ENCODE data around the gene SIK2.
"Not testable (repeated sequence)": the region's sequence is repeated elsewhere in the genome, so short reads cannot be mapped to it uniquely, and the experiment has no call there.

SIK2 gene

DNA sequence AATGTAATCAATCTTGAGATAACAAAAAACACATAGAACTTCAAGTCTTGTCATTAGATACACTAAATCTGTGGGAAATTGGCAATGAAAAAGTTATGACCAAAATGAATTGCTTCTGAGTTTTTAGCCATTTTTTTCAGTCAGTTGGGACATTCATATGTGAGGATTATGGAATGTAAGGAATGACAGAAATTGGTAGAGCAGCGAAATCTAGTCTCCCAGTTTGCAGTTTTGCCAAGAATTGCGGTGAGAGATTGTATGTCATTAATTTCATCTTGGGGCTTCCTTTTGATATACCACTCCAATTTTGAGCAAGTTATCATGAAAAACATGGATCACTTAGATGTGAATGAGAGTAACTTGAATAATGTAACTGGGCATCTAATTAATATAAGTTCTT lies 49.9 kb downstream of the SIK2 start:
- in situ Hi-C loops (cut with MboI; ENCODE audit: low sequenced_read_pairs), result no loop called here

DNA sequence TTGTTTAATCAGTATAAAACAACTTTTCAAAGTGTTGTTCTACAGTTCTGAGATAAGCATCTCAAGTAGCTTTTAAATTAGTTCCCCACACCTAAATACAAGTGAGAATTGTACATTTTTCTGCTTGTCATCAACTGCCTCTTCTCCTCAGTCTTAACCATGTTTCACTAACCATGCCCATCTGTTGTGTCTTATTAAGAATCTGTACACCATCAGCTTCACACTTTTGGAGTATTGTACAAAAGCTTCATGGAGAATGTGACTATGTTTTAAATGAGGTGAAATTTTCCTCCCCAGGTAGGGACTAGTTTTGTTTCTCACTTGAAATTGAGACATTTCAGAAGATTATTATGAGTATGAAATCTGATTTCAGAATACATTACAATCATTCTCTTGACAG lies 52.4 kb downstream of the SIK2 start:
- in situ Hi-C loops (cut with MboI; ENCODE audit: low sequenced_read_pairs), result no loop called here

GRCh38 chr11:111655924-111656323 lies 53.7 kb downstream of the SIK2 start:
- in situ Hi-C loops (cut with MboI; ENCODE audit: low sequenced_read_pairs), result no loop called here

- in situ Hi-C loops (cut with MboI; ENCODE audit: low sequenced_read_pairs), result not testable (repeated sequence)
These were observed 55.7 kb downstream of the SIK2 start for GRCh38 chr11:111657905-111658304.

DNA sequence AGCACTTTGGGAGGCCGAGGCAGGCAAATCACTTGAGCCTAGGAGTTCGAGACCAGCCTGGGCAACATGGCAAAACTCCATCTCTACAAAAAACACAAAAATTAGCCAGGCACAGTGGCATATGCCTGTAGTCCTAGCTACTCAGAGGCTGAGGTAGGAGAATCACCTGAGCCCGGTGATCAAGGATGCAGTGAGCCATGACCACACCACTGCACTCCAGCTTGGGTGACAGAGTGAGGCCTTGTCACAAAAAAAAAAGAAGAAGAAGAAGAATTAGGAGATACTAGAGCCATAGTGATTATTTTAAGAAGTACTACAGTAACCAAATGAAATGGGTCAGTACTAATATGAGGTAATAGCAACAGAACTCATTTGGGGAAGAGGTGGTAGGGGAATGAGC lies 56.2 kb downstream of the SIK2 start:
- in situ Hi-C loops (cut with MboI; ENCODE audit: low sequenced_read_pairs), result not testable (repeated sequence)

GRCh38 chr11:111659201-111660115 lies 57.2 kb downstream of the SIK2 start:
- in situ Hi-C loops (cut with MboI; ENCODE audit: low sequenced_read_pairs), result no loop called here

DNA sequence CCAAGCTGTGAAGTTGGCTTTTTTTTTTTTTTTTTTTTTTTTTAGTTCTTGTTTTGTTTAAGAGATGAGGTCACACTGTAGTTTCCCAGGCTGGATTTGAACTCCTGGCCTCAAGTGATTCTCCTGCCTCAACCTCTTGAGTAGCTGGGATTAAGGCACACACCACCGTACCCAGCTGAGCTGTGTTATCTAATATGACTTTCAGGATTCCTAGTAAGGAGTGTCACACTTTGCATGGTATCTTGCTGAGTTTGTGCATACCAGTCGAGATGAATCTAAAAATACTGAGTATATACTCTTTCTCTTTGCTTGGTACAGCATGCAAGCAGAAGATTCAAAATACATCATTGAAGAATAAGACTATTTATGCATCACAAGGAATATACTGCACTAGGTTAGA lies 58.6 kb downstream of the SIK2 start:
- in situ Hi-C loops (cut with MboI; ENCODE audit: low sequenced_read_pairs), result no loop called here

GRCh38 chr11:111663820-111664219 lies 61.6 kb downstream of the SIK2 start:
- in situ Hi-C loops (cut with MboI; ENCODE audit: low sequenced_read_pairs), result no loop called here

DNA sequence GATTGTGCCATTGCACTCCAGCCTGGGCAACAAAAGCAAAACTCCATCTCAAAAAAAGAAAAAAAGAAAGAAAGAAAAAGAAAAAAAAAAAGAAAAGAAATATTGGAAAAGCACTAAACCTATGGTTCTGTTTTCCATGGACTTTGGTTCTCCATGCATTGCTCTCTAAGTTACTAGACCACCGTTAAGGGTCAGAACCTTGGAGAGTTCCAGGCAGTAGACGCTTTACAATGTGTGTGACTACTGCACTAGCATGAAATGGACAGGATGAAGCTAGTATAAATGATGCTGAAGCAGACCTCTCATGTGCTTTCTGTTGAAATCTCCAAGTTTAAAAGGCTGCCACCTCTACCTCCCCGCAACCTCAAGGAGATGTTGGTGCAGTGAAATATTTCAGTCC lies 63.5 kb downstream of the SIK2 start:
- in situ Hi-C loops (cut with MboI; ENCODE audit: low sequenced_read_pairs), result no loop called here

DNA sequence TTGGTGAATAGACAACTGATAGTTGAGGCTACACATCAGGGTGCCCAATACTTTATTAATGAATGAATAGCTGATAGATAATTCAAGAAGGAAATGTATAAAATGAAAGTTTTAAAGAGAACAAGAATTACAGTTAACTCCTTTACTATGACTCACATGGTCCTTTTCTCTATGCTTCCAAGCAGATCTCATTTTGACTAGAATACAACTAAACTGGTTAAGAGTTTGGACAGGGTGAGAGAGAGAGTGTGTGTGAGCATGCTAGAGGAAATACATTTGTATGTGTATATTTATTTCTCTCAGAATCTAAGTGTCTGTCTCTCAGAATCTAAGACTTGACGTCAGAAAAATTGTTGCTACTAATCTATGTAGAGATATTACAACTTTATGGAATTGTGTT lies 66.7 kb downstream of the SIK2 start:
- in situ Hi-C loops (cut with MboI; ENCODE audit: low sequenced_read_pairs), result no loop called here

DNA sequence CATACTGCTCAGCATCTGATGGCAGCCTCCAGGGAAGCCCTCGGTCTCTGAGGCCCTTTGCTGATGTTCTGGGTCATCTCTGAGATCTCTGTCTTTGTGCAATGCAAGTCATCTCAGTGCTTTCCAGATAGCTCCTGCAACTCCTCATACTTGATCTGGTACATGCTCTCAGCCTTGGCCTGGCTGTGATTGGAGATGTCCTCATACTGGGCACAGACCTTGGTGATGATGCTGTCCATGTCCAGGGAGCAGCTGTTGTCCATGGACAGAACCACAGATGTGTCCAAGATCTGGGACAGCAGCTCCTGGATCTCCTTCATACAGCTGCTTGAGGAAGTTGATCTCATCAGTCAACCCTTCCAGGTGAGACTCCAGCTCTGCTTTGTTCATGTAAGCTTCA lies 69.1 kb downstream of the SIK2 start:
- in situ Hi-C loops (cut with MboI; ENCODE audit: low sequenced_read_pairs), result no loop called here

DNA sequence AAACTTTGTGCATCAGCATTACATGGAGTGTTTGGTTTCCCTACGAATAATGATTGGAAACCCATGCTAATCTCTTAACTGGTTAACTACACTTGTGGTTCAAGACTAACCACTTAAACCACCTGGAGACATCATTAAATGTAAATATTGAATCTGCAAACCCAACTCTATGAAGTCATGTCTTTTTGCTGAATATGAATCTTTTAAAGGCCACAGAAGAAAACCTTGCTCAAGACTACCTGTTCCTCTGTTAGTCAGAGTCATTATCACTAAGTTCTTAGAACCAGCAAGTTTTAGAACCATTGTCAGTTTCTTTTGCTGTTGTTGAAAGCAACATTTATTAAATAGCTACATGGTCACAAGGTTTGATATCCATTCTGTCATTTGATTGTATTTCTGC lies 70.7 kb downstream of the SIK2 start:
- in situ Hi-C loops (cut with MboI; ENCODE audit: low sequenced_read_pairs), result no loop called here

GRCh38 chr11:111674941-111675340 lies 72.7 kb downstream of the SIK2 start:
- in situ Hi-C loops (cut with MboI; ENCODE audit: low sequenced_read_pairs), result no loop called here

DNA sequence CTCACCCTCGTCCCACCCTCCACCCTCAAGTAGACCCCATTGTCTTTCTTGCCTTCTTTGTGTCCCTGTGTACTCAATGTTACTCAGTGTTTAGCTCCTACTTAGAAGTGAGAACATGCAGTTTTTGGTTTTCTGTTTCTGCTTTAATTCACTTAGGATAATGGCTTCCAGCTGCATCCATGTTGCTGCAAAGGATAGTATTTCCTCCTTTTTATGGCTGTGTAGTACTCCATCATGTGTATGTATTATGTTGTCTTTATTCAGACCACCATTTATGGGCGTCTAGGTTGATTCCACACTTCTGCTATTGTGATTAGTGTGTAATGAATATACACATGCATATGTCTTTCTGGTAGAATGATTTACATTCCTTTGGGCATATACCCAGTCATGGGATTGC lies 73.6 kb downstream of the SIK2 start:
- in situ Hi-C loops (cut with MboI; ENCODE audit: low sequenced_read_pairs), result no loop called here

- in situ Hi-C loops (cut with MboI; ENCODE audit: low sequenced_read_pairs), result no loop called here
These were observed 74.8 kb downstream of the SIK2 start for GRCh38 chr11:111676878-111677585.

GRCh38 chr11:111680486-111681175 lies 78.4 kb downstream of the SIK2 start:
- in situ Hi-C loops (cut with MboI; ENCODE audit: low sequenced_read_pairs), result no loop called here

- in situ Hi-C loops (cut with MboI; ENCODE audit: low sequenced_read_pairs), result no loop called here
These were observed 81.6 kb downstream of the SIK2 start for GRCh38 chr11:111683806-111684205.

DNA sequence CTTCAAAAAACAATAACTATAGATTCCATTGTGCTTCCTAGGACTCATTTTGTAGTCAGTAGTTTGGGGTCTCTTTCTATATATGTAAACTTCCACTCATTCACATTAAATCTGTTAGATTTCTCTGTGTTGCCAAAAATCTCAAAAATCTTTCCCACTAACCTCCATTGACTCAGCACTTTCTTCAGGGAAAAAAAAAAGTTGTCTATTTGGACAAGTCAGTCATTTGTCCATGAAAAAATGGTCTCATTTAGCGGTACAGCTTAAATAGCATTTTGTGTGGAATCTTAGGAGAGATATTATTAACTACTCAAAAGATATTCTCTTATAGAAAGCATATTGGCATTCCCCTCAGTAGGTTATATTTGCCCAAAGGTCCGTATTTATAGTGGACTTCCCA lies 82.0 kb downstream of the SIK2 start:
- in situ Hi-C loops (cut with MboI; ENCODE audit: low sequenced_read_pairs), result no loop called here

- in situ Hi-C loops (cut with MboI; ENCODE audit: low sequenced_read_pairs), result no loop called here
These were observed 85.8 kb downstream of the SIK2 start for GRCh38 chr11:111688013-111688412.

DNA sequence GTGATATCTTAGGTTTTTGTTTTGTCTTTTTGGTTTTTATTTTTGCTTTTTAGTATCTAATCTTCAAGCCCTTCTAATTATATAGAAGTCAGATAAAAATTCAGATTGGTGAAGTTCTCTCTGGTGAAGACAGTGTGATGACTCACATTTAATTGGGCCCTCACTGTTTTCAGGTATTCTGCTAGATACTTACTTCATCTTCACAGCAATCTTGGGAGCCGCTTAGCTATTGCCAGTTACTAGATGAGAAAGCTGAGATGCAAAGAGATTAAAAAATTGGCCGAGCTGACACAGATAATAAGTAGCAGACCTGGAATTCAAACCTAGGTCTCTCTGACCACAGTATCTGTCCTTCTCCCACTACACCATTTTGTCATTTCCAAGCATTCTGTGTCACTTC lies 88.9 kb downstream of the SIK2 start:
- in situ Hi-C loops (cut with MboI; ENCODE audit: low sequenced_read_pairs), result no loop called here

- in situ Hi-C loops (cut with MboI; ENCODE audit: low sequenced_read_pairs), result no loop called here
These were observed 89.5 kb downstream of the SIK2 start for GRCh38 chr11:111691741-111692140.
